Parathyroid adenoma (tissue), 2 donors: ENCODE results near the gene PDGFD.

ENCODE experiments used
- H2AFZ ChIP-seq: fragments of 300-600 bp; sonication (generic); one replicate; pipeline ENCODE4 v1.7.0; 2017; ENCODE audit warnings: antibody characterized with exemption, mild to moderate bottlenecking
- H3K27ac ChIP-seq: fragments of 300-600 bp; sonication (generic); one replicate; pipeline ENCODE4 v1.7.0; 2017
- H3K27me3 ChIP-seq: fragments of 300-600 bp; sonication (generic); one replicate; pipeline ENCODE4 v1.7.0; 2017; ENCODE audit warnings: low read length; ENCODE audit not compliant: control insufficient read depth, insufficient read depth
- H3K36me3 ChIP-seq: fragments of 300-600 bp; sonication (generic); one replicate; pipeline ENCODE4 v1.7.0; 2017; ENCODE audit warnings: low read length; ENCODE audit not compliant: control insufficient read depth, insufficient read depth
- H3K4me1 ChIP-seq: fragments of 300-600 bp; sonication (generic); one replicate; pipeline ENCODE4 v1.7.0; 2017; ENCODE audit warnings: control low read depth
- H3K4me2 ChIP-seq: fragments of 300-600 bp; sonication (generic); one replicate; pipeline ENCODE4 v1.7.0; 2017; ENCODE audit warnings: low read length
- H3K4me3 ChIP-seq: fragments of 300-600 bp; sonication (generic); one replicate; pipeline ENCODE4 v1.7.0; 2017; ENCODE audit warnings: low read depth, low read length
- H3K79me2 ChIP-seq: fragments of 300-600 bp; sonication (generic); one replicate; pipeline ENCODE4 v1.7.0; 2017; ENCODE audit warnings: control low read depth
- H3K9ac ChIP-seq: fragments of 300-600 bp; sonication (generic); one replicate; pipeline ENCODE4 v1.7.0; 2017; ENCODE audit warnings: mild to moderate bottlenecking
- H3K9me3 ChIP-seq: fragments of 300-600 bp; sonication (generic); one replicate; pipeline ENCODE4 v1.7.0; 2017; ENCODE audit warnings: low read length; ENCODE audit not compliant: control insufficient read depth
- TF ChIP-seq, protein P1 (sequence below): fragments of 300-600 bp; sonication (generic); IDR thresholded peaks from one replicate; pipeline ENCODE4 v1.7.0; 2017; ENCODE audit warnings: antibody characterized with exemption, mild to moderate bottlenecking
- donor health status: primary hyperparathyroidism.

PDGFD gene

DNA sequence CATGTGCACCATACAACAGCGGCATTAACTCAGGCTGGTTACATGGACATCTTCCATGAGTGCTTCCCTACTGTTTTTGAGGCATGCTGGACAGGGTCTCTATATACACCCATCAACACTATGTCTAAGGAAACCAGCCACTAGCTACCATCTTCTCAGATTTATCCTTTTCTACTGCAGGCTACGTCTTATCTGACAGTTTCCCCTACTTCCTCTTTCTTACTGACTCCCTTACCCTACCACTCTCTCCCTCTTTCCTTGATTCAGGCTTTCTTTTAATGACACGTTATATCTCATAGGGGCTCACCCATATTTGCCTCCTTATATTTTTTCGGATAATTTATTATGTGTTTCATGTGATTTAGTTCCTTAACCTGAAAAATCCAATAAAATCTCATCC is 85.7 kb downstream of the PDGFD start:
- no peak overlapping the region for H3K4me3 ChIP-seq
- no peak overlapping the region for H3K27ac ChIP-seq

DNA sequence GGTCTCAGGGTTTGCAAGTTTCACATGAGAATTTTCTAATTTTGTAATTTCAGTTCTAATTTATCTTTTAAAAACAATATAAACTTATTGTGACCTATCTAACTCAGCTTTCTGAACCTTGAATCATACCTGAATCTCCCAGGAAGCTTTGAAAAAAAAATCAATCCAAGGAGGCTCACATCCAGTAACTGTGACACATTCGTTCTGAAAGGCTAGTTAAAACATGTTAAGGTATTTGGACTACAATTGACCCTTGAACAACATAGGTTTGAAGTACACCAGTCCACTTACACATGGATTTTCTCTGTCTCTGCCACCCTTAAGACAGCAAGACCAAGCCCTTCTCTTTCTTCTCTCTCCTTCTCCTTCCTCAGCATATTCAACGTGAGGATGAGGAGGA is 87.5 kb downstream of the PDGFD start:
- no peak overlapping the region for H3K9ac ChIP-seq
- H3K79me2 ChIP-seq, result no peaks in the 10 kb centered on the region
- no peaks in the 10 kb centered on the region for H3K4me1 ChIP-seq
- H3K4me2 ChIP-seq, result no peak overlapping the region
- no peaks in the 10 kb centered on the region for H3K27me3 ChIP-seq
- H2AFZ ChIP-seq, result no peak overlapping the region
- TF ChIP-seq, protein P1, sequence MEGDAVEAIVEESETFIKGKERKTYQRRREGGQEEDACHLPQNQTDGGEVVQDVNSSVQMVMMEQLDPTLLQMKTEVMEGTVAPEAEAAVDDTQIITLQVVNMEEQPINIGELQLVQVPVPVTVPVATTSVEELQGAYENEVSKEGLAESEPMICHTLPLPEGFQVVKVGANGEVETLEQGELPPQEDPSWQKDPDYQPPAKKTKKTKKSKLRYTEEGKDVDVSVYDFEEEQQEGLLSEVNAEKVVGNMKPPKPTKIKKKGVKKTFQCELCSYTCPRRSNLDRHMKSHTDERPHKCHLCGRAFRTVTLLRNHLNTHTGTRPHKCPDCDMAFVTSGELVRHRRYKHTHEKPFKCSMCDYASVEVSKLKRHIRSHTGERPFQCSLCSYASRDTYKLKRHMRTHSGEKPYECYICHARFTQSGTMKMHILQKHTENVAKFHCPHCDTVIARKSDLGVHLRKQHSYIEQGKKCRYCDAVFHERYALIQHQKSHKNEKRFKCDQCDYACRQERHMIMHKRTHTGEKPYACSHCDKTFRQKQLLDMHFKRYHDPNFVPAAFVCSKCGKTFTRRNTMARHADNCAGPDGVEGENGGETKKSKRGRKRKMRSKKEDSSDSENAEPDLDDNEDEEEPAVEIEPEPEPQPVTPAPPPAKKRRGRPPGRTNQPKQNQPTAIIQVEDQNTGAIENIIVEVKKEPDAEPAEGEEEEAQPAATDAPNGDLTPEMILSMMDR, result no peak
- no peaks in the 10 kb centered on the region for H3K9me3 ChIP-seq
- no peaks in the 10 kb centered on the region for H3K36me3 ChIP-seq
- H3K27ac ChIP-seq, result no peak overlapping the region
- H3K4me3 ChIP-seq, result no peak overlapping the region

More for the DNA sequence above, 85.7 kb downstream of the PDGFD start:
- no peak overlapping the region for H3K9ac ChIP-seq
- no peaks in the 10 kb centered on the region for H3K79me2 ChIP-seq
- H3K4me1 ChIP-seq, result no peaks in the 10 kb centered on the region
- H3K9me3 ChIP-seq, result no peaks in the 10 kb centered on the region
- H2AFZ ChIP-seq, result no peak overlapping the region
- H3K27me3 ChIP-seq, result no peaks in the 10 kb centered on the region
- TF ChIP-seq, protein P1, result no peak
- H3K36me3 ChIP-seq, result no peaks in the 10 kb centered on the region
- H3K4me2 ChIP-seq, result no peak overlapping the region

GRCh38 chr11:104075706-104076105 is 88.2 kb downstream of the PDGFD start:
- no peaks in the 10 kb centered on the region for H3K4me1 ChIP-seq
- no peaks in the 10 kb centered on the region for H3K36me3 ChIP-seq
- no peaks in the 10 kb centered on the region for H3K9me3 ChIP-seq
- H3K9ac ChIP-seq, result no peak overlapping the region
- no peaks in the 10 kb centered on the region for H3K79me2 ChIP-seq
- TF ChIP-seq, protein P1, result no peak
- no peaks in the 10 kb centered on the region for H3K27me3 ChIP-seq
- no peak overlapping the region for H3K4me3 ChIP-seq
- H3K27ac ChIP-seq, result no peak overlapping the region
- no peak overlapping the region for H3K4me2 ChIP-seq
- H2AFZ ChIP-seq, result no peak overlapping the region

DNA sequence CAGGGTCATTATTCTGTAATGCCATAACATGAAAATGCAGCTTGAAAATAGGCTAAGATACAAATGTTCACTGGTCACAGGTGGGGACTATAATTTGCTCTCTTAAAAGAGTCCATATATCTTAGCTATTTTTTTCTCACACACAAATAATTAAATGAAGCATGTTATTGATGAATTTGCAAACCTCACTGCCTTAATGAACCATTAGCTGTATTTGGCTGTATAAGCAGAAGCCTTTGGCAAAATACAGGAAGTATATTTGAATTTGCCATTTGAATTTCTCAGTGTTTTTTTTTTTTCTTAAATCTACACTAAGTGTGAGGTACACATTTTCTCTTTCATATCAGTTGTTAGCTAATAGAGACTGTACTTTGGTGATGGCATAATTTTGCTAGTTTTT is 88.9 kb downstream of the PDGFD start:
- H3K4me3 ChIP-seq, result no peak overlapping the region
- no peaks in the 10 kb centered on the region for H3K27me3 ChIP-seq
- H3K27ac ChIP-seq, result no peak overlapping the region
- no peak overlapping the region for H3K4me2 ChIP-seq
- no peak overlapping the region for H2AFZ ChIP-seq
- no peaks in the 10 kb centered on the region for H3K36me3 ChIP-seq
- H3K9me3 ChIP-seq, result no peaks in the 10 kb centered on the region
- H3K4me1 ChIP-seq, result no peaks in the 10 kb centered on the region
- H3K79me2 ChIP-seq, result no peaks in the 10 kb centered on the region
- no peak overlapping the region for H3K9ac ChIP-seq
- TF ChIP-seq, protein P1, result no peak

DNA sequence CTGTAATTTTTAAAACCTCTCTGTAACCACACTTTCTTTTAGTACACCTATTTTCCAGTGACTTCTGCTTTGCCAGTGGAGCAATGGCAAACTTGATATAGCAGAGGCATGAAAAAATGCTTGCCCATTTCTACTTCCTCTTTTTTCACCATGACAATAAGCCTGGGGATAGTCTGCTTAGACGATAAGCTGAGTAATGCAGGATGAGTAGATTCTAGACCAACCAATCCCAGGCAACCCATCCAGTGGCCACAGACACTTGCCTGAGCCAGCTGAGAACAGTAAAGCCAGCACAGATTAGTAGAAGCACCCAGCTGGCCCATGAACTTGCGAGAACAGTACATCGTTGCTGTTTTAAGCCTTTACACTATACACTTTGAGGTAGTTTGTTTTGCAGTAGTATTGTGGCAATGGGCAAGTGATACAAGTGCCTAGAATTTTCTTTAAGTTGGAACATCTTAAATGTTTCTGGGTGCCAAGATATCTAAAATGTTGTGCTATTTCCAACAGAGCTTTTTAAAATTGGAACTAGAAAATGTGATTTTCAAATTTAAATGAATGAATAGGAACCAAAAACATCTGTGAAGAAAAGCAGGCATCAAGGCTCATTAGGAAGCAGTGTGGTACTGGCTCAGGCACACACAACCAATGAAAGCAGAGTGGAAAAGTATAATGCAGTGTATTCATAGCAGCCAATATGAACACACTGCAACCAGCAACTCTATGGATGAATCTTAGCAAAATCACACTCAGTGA is 89.8 kb downstream of the PDGFD start:
- Histone ChIP-seq H3K27ac (no peak overlapping the region), H3K4me1 (no peaks in the 10 kb centered on the region), H3K36me3 (no peaks in the 10 kb centered on the region), H3K79me2 (no peaks in the 10 kb centered on the region), H2AFZ (no peak overlapping the region), H3K9me3 (no peaks in the 10 kb centered on the region), H3K27me3 (no peaks in the 10 kb centered on the region), H3K4me3 (no peak overlapping the region), H3K9ac (no peak overlapping the region), H3K4me2 (no peak overlapping the region)
- TF ChIP-seq, protein P1, result no peak
